DOHH2 (cell line): Measurements from ENCODE around the gene STAT1.

Source experiments
- CTCF ChIP-seq: fragments of 200-600 bp; sonication (generic); IDR thresholded peaks from one replicate; pipeline ENCODE4 v1.5.1; 2014; ENCODE audit warnings: antibody characterized with exemption, mild to moderate bottlenecking, low read depth, low read length; ENCODE audit not compliant: poor library complexity, severe bottlenecking
- EZH2phosphoT487 ChIP-seq: fragments of 200-600 bp; sonication (generic); IDR thresholded peaks from 2 replicates; pipeline ENCODE4 v1.6.1; 2017; ENCODE audit warnings: borderline replicate concordance, mild to moderate bottlenecking, antibody characterized with exemption, low read length, moderate library complexity, mixed read lengths

- TF ChIP-seq CTCF: no peak
- no peak for TF ChIP-seq EZH2phosphoT487
Observed at GRCh38 chr2:191032588-191033429, 18.8 kb upstream of the STAT1 start.
